Measurements from ENCODE around the gene ALB.

ALB gene

DNA sequence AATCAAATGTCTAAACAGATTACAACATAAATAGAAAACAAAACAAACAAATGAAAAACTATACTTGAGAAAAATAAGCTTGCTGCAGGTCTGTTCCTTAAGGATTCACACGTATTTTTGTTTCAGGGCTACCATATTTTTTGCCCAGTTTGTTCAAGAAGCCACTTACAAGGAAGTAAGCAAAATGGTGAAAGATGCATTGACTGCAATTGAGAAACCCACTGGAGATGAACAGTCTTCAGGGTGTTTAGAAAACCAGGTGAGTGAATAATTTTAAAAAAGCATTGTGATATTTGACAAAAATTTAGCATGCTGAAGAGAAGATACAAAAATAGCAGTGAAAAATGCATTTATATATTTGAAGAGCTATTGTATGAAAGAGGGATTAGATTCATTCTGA lies 34.0 kb downstream of the ALB start:
- no peaks in the 10 kb centered on the region for H3K27me3 Mint-ChIP-seq (ENCODE audit: low read depth, poor library complexity)
- H3K36me3 Mint-ChIP-seq (ENCODE audit: low read depth) = no peaks in the 10 kb centered on the region
- H3K27ac Mint-ChIP-seq = no peak overlapping the region
- no peak overlapping the region for H3K4me3 Mint-ChIP-seq
- TF ChIP-seq, protein P1, sequence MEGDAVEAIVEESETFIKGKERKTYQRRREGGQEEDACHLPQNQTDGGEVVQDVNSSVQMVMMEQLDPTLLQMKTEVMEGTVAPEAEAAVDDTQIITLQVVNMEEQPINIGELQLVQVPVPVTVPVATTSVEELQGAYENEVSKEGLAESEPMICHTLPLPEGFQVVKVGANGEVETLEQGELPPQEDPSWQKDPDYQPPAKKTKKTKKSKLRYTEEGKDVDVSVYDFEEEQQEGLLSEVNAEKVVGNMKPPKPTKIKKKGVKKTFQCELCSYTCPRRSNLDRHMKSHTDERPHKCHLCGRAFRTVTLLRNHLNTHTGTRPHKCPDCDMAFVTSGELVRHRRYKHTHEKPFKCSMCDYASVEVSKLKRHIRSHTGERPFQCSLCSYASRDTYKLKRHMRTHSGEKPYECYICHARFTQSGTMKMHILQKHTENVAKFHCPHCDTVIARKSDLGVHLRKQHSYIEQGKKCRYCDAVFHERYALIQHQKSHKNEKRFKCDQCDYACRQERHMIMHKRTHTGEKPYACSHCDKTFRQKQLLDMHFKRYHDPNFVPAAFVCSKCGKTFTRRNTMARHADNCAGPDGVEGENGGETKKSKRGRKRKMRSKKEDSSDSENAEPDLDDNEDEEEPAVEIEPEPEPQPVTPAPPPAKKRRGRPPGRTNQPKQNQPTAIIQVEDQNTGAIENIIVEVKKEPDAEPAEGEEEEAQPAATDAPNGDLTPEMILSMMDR (IDR thresholded peaks at IDR 0.05) = no peak
- H3K4me1 Mint-ChIP-seq = no peaks in the 10 kb centered on the region
- no peaks in the 10 kb centered on the region for H3K9me3 Mint-ChIP-seq
- no peak for DNase-seq

DNA sequence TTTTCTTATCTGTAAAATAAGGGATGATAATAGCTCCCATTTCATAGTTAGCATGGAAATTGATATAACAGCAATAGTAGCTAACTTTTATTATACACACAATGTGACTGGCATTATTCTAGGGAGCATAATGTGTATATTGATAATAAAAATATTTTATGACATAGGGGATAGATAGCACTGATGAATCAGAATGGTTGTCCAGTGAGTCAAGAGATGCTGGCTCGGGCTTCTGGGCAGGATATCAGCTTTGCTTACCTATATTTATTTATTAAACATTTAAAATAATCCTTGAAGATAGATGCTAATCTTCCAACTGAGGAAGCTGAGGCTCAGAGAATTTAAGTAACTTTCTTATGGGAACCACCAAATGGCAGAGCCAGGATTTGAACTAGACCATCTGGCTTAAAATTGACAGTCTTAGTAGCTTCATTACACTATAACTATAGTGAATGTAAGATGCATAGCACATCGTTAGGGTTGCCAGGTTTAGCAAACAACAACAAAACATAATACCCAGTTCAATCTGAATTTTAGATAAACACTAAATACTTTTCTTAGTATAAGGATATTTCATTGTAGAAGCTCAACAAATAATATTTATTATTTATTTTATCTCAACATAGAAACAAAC lies 34.6 kb downstream of the ALB start:
- no peak overlapping the region for H3K27ac Mint-ChIP-seq
- TF ChIP-seq, protein P1 (IDR thresholded peaks at IDR 0.05) = no peak
- no peaks in the 10 kb centered on the region for H3K9me3 Mint-ChIP-seq
- H3K4me3 Mint-ChIP-seq = no peak overlapping the region
- H3K36me3 Mint-ChIP-seq (ENCODE audit: low read depth) = no peaks in the 10 kb centered on the region
- H3K4me1 Mint-ChIP-seq = no peaks in the 10 kb centered on the region
- no peaks in the 10 kb centered on the region for H3K27me3 Mint-ChIP-seq (ENCODE audit: low read depth, poor library complexity)
- no peak for DNase-seq

DNA sequence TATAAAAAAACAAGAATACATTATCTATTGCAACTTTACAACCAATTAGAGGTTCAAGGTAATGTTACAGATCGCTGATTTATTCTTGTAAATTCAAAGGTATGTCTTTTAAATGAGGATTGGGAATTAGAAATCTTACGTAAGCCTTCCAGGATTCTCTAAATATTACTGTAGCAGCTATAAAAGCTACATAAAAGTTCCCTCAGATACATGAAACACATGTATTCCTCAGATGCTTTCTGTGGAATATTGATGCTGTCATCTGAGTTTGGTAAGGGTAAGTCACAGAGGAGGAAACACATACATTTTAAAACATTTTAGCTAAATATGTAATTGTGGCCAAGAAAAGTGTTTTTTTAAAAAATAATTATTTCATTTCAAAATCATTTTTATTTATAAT lies 35.4 kb downstream of the ALB start:
- H3K9me3 Mint-ChIP-seq = no peaks in the 10 kb centered on the region
- H3K4me1 Mint-ChIP-seq = no peaks in the 10 kb centered on the region

DNA sequence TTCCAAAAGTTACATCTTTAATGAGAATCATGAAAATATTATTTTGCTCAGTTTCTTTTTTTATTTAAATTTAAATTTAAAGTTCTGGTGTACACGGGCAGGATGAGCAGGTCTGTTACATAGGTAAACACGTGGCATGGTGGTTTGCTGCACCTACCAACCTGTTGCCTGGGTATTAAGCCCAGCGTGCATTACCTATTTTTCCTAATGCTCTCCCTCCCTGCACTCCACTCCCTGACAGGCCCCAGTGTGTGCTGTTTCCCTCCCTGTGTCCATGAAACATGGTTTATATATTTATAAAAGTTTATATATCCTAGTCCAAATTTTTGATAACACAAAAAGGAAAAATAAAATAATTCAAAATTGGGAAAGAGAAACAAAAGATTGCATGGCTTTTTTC lies 35.9 kb downstream of the ALB start:
- H3K4me3 Mint-ChIP-seq = no peak overlapping the region
- TF ChIP-seq, protein P1 (IDR thresholded peaks at IDR 0.05) = no peak
- no peak for DNase-seq
- H3K36me3 Mint-ChIP-seq (ENCODE audit: low read depth) = no peaks in the 10 kb centered on the region
- no peaks in the 10 kb centered on the region for H3K27me3 Mint-ChIP-seq (ENCODE audit: low read depth, poor library complexity)
- H3K27ac Mint-ChIP-seq = no peak overlapping the region
- no peaks in the 10 kb centered on the region for H3K9me3 Mint-ChIP-seq
- H3K4me1 Mint-ChIP-seq = no peaks in the 10 kb centered on the region

More for the DNA sequence above, 35.4 kb downstream of the ALB start:
- H3K27ac Mint-ChIP-seq = no peak overlapping the region
- no peak overlapping the region for H3K4me3 Mint-ChIP-seq
- DNase-seq = no peak
- H3K27me3 Mint-ChIP-seq (ENCODE audit: low read depth, poor library complexity) = no peaks in the 10 kb centered on the region
- no peaks in the 10 kb centered on the region for H3K36me3 Mint-ChIP-seq (ENCODE audit: low read depth)
- TF ChIP-seq, protein P1 (IDR thresholded peaks at IDR 0.05) = no peak

DNA sequence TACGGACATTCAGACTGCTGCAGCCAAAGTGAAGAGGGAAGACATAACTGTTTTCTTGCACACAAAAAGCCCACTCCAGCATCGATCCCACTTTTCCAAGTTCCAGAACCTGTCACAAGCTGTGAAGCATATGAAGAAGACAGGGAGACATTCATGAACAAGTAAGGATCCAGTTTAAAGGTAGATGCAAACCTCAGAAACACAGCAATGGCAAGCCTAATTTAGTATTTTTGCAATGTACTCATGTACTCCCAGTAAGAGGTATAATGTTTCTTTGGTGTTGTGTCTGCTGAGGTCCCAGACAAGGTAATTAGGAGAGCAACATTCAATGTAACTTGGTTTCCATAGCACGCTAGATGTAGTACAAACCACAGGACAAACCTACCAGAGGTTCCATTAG lies 36.6 kb downstream of the ALB start:
- Mint-ChIP-seq H3K4me1 (no peaks in the 10 kb centered on the region), H3K27me3 (ENCODE audit: low read depth, poor library complexity) (no peaks in the 10 kb centered on the region), H3K9me3 (no peaks in the 10 kb centered on the region), H3K4me3 (no peak overlapping the region), H3K27ac (no peak overlapping the region), H3K36me3 (ENCODE audit: low read depth) (no peaks in the 10 kb centered on the region)
- TF ChIP-seq, protein P1 (IDR thresholded peaks at IDR 0.05) = no peak
- DNase-seq = no peak

DNA sequence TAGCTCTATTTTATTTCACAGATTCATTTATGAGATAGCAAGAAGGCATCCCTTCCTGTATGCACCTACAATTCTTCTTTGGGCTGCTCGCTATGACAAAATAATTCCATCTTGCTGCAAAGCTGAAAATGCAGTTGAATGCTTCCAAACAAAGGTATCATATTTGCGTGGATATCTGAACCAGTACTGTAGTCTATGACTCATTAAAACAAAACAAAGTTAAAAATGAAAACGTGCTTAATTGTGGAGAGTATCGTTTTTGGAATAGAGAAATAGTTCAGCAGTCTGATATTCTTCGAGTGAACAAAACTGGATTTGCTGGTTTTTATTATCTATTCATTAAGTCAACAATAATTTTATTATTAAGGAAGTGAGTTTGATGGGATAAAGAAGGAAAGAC lies 38.2 kb downstream of the ALB start:
- Mint-ChIP-seq H3K4me3 (no peak overlapping the region), H3K4me1 (peaks cover 4% of the 10 kb centered on the region), H3K27me3 (ENCODE audit: low read depth, poor library complexity) (no peaks in the 10 kb centered on the region), H3K27ac (no peak overlapping the region), H3K36me3 (ENCODE audit: low read depth) (no peaks in the 10 kb centered on the region), H3K9me3 (no peaks in the 10 kb centered on the region)
- DNase-seq = no peak
- TF ChIP-seq, protein P1 (IDR thresholded peaks at IDR 0.05) = no peak
